ENCODE data around the gene SCEL. TPM values are rescaled to one million over a fixed set of nuclear protein-coding genes. Genes with fewer than 3 reads are reported as not detected.
A peak's percentile ranks its signal among the peaks of the same experiment; 100 is the strongest.

The SCEL gene
- total RNA-seq, 4 donors from 2014 or later: not detected

DNA sequence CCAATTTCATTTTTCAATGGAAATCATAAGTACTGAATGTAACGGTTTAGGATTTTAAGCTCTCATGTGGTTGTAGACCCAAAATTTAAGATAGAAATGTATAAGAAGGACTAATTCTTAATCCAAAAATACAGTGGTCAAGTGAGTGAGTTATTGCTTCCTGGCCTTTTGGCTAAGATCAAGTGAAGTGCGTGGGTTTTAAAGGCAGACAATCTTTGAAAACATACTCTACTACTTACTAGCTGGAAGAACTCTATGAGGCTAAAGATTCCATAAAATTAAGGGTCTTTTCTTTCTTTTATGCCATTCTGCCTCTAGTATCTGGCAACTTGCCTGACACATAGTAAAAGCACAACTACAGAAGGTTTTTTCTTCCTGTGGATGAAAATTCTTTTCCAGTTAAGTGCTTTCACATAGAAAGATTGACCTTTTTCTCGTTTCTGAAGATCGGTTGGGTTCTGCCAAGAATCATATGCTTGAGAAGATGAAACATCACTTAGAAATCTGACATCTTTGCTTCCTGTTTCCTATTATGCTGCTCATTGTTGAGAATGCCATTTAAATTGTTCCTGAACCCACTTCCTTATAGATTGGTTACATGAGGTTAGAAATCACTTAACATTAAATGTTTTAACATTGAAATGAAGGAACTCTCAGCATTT is 26.4 kb upstream of the SCEL start:
- Histone ChIP-seq H3K27ac (no peak overlapping the region), H3K27me3 (no peaks in the 10 kb centered on the region), H3K36me3 (no peaks in the 10 kb centered on the region), H3K9me3 (no peaks in the 10 kb centered on the region), H3K4me3 (no peak overlapping the region), H3K4me1 (no peaks in the 10 kb centered on the region)
- DNase-seq: no peak
- TF ChIP-seq, protein P1, sequence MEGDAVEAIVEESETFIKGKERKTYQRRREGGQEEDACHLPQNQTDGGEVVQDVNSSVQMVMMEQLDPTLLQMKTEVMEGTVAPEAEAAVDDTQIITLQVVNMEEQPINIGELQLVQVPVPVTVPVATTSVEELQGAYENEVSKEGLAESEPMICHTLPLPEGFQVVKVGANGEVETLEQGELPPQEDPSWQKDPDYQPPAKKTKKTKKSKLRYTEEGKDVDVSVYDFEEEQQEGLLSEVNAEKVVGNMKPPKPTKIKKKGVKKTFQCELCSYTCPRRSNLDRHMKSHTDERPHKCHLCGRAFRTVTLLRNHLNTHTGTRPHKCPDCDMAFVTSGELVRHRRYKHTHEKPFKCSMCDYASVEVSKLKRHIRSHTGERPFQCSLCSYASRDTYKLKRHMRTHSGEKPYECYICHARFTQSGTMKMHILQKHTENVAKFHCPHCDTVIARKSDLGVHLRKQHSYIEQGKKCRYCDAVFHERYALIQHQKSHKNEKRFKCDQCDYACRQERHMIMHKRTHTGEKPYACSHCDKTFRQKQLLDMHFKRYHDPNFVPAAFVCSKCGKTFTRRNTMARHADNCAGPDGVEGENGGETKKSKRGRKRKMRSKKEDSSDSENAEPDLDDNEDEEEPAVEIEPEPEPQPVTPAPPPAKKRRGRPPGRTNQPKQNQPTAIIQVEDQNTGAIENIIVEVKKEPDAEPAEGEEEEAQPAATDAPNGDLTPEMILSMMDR (IDR thresholded peaks at IDR 0.05): no peak
- TF ChIP-seq POLR2A (IDR thresholded peaks at IDR 0.05): no peak

DNA sequence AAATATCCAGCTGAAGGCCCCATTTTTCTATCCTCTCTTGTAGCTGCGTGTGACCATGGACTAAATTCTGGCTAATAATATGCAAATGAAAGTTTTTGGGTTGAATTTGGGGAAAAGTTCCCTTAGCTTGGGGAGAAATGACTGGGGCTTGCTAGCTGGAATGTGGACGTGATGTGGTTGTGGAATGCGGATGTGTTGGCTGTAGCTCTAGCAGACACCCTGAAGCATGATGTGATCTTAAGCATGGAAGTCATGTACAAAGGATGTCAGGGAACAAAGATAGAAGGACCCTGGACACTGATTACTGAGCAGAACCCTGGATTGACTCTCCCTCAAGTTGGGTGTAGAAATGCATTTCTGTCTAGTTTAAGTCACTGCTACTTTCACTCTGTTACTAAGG is 25.4 kb upstream of the SCEL start:
- TF ChIP-seq, protein P1 (IDR thresholded peaks at IDR 0.05): no peak
- H3K36me3 ChIP-seq: no peaks in the 10 kb centered on the region
- H3K27me3 ChIP-seq: no peaks in the 10 kb centered on the region
- no peaks in the 10 kb centered on the region for H3K9me3 ChIP-seq
- DNase-seq: no peak
- no peak overlapping the region for H3K27ac ChIP-seq
- no peak overlapping the region for H3K4me3 ChIP-seq
- H3K4me1 ChIP-seq: no peaks in the 10 kb centered on the region

DNA sequence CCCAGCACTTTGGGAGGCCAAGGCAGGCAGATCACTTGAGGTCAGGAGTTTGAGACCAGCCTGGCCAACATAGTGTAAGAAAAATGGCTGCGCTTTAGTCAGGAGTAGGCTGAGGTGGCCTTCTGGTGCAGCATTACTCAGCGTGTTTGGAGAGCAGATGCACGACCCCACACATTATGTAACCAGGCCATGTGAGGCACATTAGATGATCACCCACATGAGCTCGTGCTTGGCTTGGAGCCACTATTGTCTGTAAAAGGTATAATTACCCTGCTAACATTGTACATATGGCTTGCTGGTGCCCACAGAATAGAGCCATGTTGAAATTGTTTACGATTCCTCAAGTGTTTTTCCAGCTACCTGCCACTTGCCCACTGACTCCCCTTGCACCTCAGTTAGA is 24.0 kb upstream of the SCEL start:
- no peaks in the 10 kb centered on the region for H3K36me3 ChIP-seq
- H3K27me3 ChIP-seq: no peaks in the 10 kb centered on the region
- DNase-seq: no peak
- H3K4me1 ChIP-seq: no peaks in the 10 kb centered on the region
- no peak overlapping the region for H3K27ac ChIP-seq
- H3K9me3 ChIP-seq: no peaks in the 10 kb centered on the region
- TF ChIP-seq POLR2A (IDR thresholded peaks at IDR 0.05): no peak
- TF ChIP-seq, protein P1 (IDR thresholded peaks at IDR 0.05): no peak
- H3K4me3 ChIP-seq: no peak overlapping the region

DNA sequence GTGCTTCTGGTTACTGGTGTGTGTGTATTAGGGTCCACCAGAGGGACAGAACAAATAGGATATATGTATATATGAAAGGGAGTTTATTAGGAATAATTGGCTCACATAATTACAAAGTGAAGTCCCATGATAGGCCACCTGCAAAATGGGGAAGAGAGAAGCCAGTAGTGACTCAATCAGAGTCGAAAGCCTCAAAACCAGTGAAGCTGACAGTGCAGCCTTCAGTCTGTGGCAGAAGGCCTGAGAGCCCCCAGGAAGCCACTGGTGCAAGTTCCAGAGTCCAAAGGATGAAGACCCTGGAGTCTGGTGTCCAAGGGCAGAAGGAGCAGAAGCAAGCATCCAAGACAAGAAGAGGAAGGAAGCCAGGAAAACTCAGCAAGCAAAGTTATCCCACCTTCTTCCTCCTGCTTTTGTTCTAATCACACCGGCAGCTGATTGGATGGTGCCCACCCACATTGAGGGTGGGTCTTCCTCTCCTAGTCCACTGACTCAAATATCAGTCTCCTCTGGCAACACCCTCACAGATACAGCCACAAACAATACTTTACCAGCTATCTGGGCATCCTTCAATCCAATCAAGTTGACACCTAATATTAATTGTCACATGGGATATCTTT is 21.7 kb upstream of the SCEL start:
- Histone ChIP-seq H3K27ac (peak overlapping the region in 1 of 4 donors; percentile 8), H3K4me1 (no peaks in the 10 kb centered on the region), H3K36me3 (no peaks in the 10 kb centered on the region), H3K27me3 (no peaks in the 10 kb centered on the region), H3K9me3 (no peaks in the 10 kb centered on the region), H3K4me3 (no peak overlapping the region)
- peak in 1 of 3 donors; percentile 35 for DNase-seq
- TF ChIP-seq, protein P1 (IDR thresholded peaks at IDR 0.05): no peak
- TF ChIP-seq POLR2A (IDR thresholded peaks at IDR 0.05): no peak

DNA sequence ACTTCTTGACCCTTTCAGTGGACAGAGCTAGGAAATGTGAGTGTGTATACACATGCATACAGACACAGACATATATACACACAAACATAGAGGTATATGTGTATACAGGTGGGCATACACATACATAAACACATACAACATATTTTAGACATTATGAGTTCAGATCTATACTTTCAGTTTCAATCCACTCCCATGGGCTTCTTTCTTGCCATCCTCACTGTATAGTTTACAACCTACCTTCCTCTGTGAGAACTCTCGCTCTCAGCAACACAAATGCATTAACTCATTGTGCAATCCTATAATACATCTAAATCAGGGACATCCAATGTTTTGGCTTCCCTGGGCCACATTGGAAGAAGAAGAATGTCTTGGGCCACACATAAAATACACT is 21.2 kb upstream of the SCEL start:
- Histone ChIP-seq H3K9me3 (no peaks in the 10 kb centered on the region), H3K4me3 (no peak overlapping the region), H3K36me3 (no peaks in the 10 kb centered on the region), H3K27ac (no peak overlapping the region), H3K4me1 (no peaks in the 10 kb centered on the region), H3K27me3 (no peaks in the 10 kb centered on the region)
- DNase-seq: no peak
- TF ChIP-seq POLR2A (IDR thresholded peaks at IDR 0.05): no peak
- TF ChIP-seq, protein P1 (IDR thresholded peaks at IDR 0.05): no peak

All from Peyer's patch (tissue), 4 donors.